ENCODE data around the gene ELF1. TPM values are rescaled to one million over a fixed set of nuclear protein-coding genes. Genes with fewer than 3 reads are reported as not detected.

ELF1 gene
- total and polyA plus RNA-seq, 4 donors, result 20.7 to 41.3 (median 33.8) TPM

- no peak for DNase-seq (ENCODE audit: low read depth in 4 of 6, low spot score in 6 of 6)
- Histone ChIP-seq H3K4me3 (ENCODE audit: low read depth, low read length) (no peak overlapping the region), H3K27ac (ENCODE audit: low read depth, low read length) (no peak overlapping the region), H3K4me1 (ENCODE audit: control insufficient read depth, insufficient read depth, low read length) (no peaks in the 10 kb centered on the region), H3K36me3 (ENCODE audit: control insufficient read depth, insufficient read depth, low read length) (no peaks in the 10 kb centered on the region), H3K9me3 (ENCODE audit: control insufficient read depth, insufficient read depth, low read length) (no peaks in the 10 kb centered on the region), H3K27me3 (ENCODE audit: control insufficient read depth, insufficient read depth, low read length) (no peaks in the 10 kb centered on the region)
- 100% methylated on average over 1 of the region's 3 CpGs for WGBS (ENCODE audit: insufficient coverage)
Observed at GRCh38 chr13:40961214-40961613, 57.9 kb downstream of the ELF1 start.

GRCh38 chr13:40960716-40961115 lies 58.4 kb downstream of the ELF1 start:
- H3K4me3 ChIP-seq (ENCODE audit: low read depth, low read length), result no peak overlapping the region

GRCh38 chr13:40958655-40959054 lies 60.5 kb downstream of the ELF1 start:
- H3K4me1 ChIP-seq (ENCODE audit: control insufficient read depth, insufficient read depth, low read length), result no peaks in the 10 kb centered on the region
- no peak for DNase-seq (ENCODE audit: low read depth in 4 of 6, low spot score in 6 of 6)
- no peak overlapping the region for H3K27ac ChIP-seq (ENCODE audit: low read depth, low read length)
- H3K36me3 ChIP-seq (ENCODE audit: control insufficient read depth, insufficient read depth, low read length), result no peaks in the 10 kb centered on the region
- 92% methylated on average over 2 of the region's 5 CpGs for WGBS (ENCODE audit: insufficient coverage)
- no peaks in the 10 kb centered on the region for H3K9me3 ChIP-seq (ENCODE audit: control insufficient read depth, insufficient read depth, low read length)
- H3K27me3 ChIP-seq (ENCODE audit: control insufficient read depth, insufficient read depth, low read length), result no peaks in the 10 kb centered on the region
- H3K4me3 ChIP-seq (ENCODE audit: low read depth, low read length), result no peak overlapping the region

More at GRCh38 chr13:40960716-40961115, 58.4 kb downstream of the ELF1 start:
- H3K9me3 ChIP-seq (ENCODE audit: control insufficient read depth, insufficient read depth, low read length), result no peaks in the 10 kb centered on the region
- WGBS (ENCODE audit: insufficient coverage), result 100% methylated on average over 2 of the region's 3 CpGs
- no peaks in the 10 kb centered on the region for H3K36me3 ChIP-seq (ENCODE audit: control insufficient read depth, insufficient read depth, low read length)
- no peak overlapping the region for H3K27ac ChIP-seq (ENCODE audit: low read depth, low read length)
- no peak for DNase-seq (ENCODE audit: low read depth in 4 of 6, low spot score in 6 of 6)
- no peaks in the 10 kb centered on the region for H3K4me1 ChIP-seq (ENCODE audit: control insufficient read depth, insufficient read depth, low read length)
- no peaks in the 10 kb centered on the region for H3K27me3 ChIP-seq (ENCODE audit: control insufficient read depth, insufficient read depth, low read length)

GRCh38 chr13:40946485-40946884 lies 72.6 kb downstream of the ELF1 start:
- Histone ChIP-seq H3K36me3 (ENCODE audit: control insufficient read depth, insufficient read depth, low read length) (peaks cover 4% of the 10 kb centered on the region), H3K4me1 (ENCODE audit: control insufficient read depth, insufficient read depth, low read length) (no peaks in the 10 kb centered on the region), H3K4me3 (ENCODE audit: low read depth, low read length) (no peak overlapping the region), H3K9me3 (ENCODE audit: control insufficient read depth, insufficient read depth, low read length) (no peaks in the 10 kb centered on the region), H3K27me3 (ENCODE audit: control insufficient read depth, insufficient read depth, low read length) (no peaks in the 10 kb centered on the region), H3K27ac (ENCODE audit: low read depth, low read length) (no peak overlapping the region)
- no peak for DNase-seq (ENCODE audit: low read depth in 4 of 6, low spot score in 6 of 6)
- WGBS (ENCODE audit: insufficient coverage), result no CpG with 5 or more reads among the region's 1 CpG

GRCh38 chr13:40943073-40943472 lies 76.0 kb downstream of the ELF1 start:
- no peaks in the 10 kb centered on the region for H3K9me3 ChIP-seq (ENCODE audit: control insufficient read depth, insufficient read depth, low read length)
- no peak overlapping the region for H3K4me3 ChIP-seq (ENCODE audit: low read depth, low read length)
- no peaks in the 10 kb centered on the region for H3K4me1 ChIP-seq (ENCODE audit: control insufficient read depth, insufficient read depth, low read length)
- no peak overlapping the region for H3K27ac ChIP-seq (ENCODE audit: low read depth, low read length)
- peak in 1 of 6 donors; percentile 5 for DNase-seq (ENCODE audit: low read depth in 4 of 6, low spot score in 6 of 6)
- H3K27me3 ChIP-seq (ENCODE audit: control insufficient read depth, insufficient read depth, low read length), result no peaks in the 10 kb centered on the region
- no peaks in the 10 kb centered on the region for H3K36me3 ChIP-seq (ENCODE audit: control insufficient read depth, insufficient read depth, low read length)

GRCh38 chr13:40941581-40941980 lies 77.5 kb downstream of the ELF1 start:
- WGBS (ENCODE audit: insufficient coverage), result 87% methylated on average over 5 of the region's 5 CpGs
- no peak overlapping the region for H3K4me3 ChIP-seq (ENCODE audit: low read depth, low read length)
- H3K27me3 ChIP-seq (ENCODE audit: control insufficient read depth, insufficient read depth, low read length), result no peaks in the 10 kb centered on the region
- H3K9me3 ChIP-seq (ENCODE audit: control insufficient read depth, insufficient read depth, low read length), result no peaks in the 10 kb centered on the region
- H3K4me1 ChIP-seq (ENCODE audit: control insufficient read depth, insufficient read depth, low read length), result no peaks in the 10 kb centered on the region
- H3K27ac ChIP-seq (ENCODE audit: low read depth, low read length), result no peak overlapping the region
- no peak for DNase-seq (ENCODE audit: low read depth in 4 of 6, low spot score in 6 of 6)
- no peaks in the 10 kb centered on the region for H3K36me3 ChIP-seq (ENCODE audit: control insufficient read depth, insufficient read depth, low read length)

- H3K36me3 ChIP-seq (ENCODE audit: control insufficient read depth, insufficient read depth, low read length), result no peaks in the 10 kb centered on the region
- no peak for DNase-seq (ENCODE audit: low read depth in 4 of 6, low spot score in 6 of 6)
- no peaks in the 10 kb centered on the region for H3K27me3 ChIP-seq (ENCODE audit: control insufficient read depth, insufficient read depth, low read length)
- H3K9me3 ChIP-seq (ENCODE audit: control insufficient read depth, insufficient read depth, low read length), result no peaks in the 10 kb centered on the region
- no peak overlapping the region for H3K4me3 ChIP-seq (ENCODE audit: low read depth, low read length)
- no peak overlapping the region for H3K27ac ChIP-seq (ENCODE audit: low read depth, low read length)
- H3K4me1 ChIP-seq (ENCODE audit: control insufficient read depth, insufficient read depth, low read length), result no peaks in the 10 kb centered on the region
- 94% methylated on average over 3 of the region's 6 CpGs for WGBS (ENCODE audit: insufficient coverage)
Observed at GRCh38 chr13:40940841-40941240, 78.3 kb downstream of the ELF1 start.

GRCh38 chr13:40933508-40934204 lies 85.5 kb downstream of the ELF1 start:
- Histone ChIP-seq H3K27ac (ENCODE audit: low read depth, low read length) (no peak overlapping the region), H3K36me3 (ENCODE audit: control insufficient read depth, insufficient read depth, low read length) (no peaks in the 10 kb centered on the region), H3K4me1 (ENCODE audit: control insufficient read depth, insufficient read depth, low read length) (no peaks in the 10 kb centered on the region), H3K27me3 (ENCODE audit: control insufficient read depth, insufficient read depth, low read length) (no peaks in the 10 kb centered on the region), H3K9me3 (ENCODE audit: control insufficient read depth, insufficient read depth, low read length) (no peaks in the 10 kb centered on the region), H3K4me3 (ENCODE audit: low read depth, low read length) (no peak overlapping the region)
- no peak for DNase-seq (ENCODE audit: low read depth in 4 of 6, low spot score in 6 of 6)
- WGBS (ENCODE audit: insufficient coverage), result 91% methylated on average over 3 of the region's 4 CpGs

- Histone ChIP-seq H3K36me3 (ENCODE audit: control insufficient read depth, insufficient read depth, low read length) (no peaks in the 10 kb centered on the region), H3K4me3 (ENCODE audit: low read depth, low read length) (no peak overlapping the region), H3K27me3 (ENCODE audit: control insufficient read depth, insufficient read depth, low read length) (no peaks in the 10 kb centered on the region), H3K27ac (ENCODE audit: low read depth, low read length) (no peak overlapping the region), H3K9me3 (ENCODE audit: control insufficient read depth, insufficient read depth, low read length) (no peaks in the 10 kb centered on the region), H3K4me1 (ENCODE audit: control insufficient read depth, insufficient read depth, low read length) (no peaks in the 10 kb centered on the region)
- no peak for DNase-seq (ENCODE audit: low read depth in 4 of 6, low spot score in 6 of 6)
- WGBS (ENCODE audit: insufficient coverage), result no CpG with 5 or more reads among the region's 2 CpGs
Observed at GRCh38 chr13:40932252-40932651, 86.9 kb downstream of the ELF1 start.

- no peaks in the 10 kb centered on the region for H3K4me1 ChIP-seq (ENCODE audit: control insufficient read depth, insufficient read depth, low read length)
- no peaks in the 10 kb centered on the region for H3K9me3 ChIP-seq (ENCODE audit: control insufficient read depth, insufficient read depth, low read length)
- no peaks in the 10 kb centered on the region for H3K27me3 ChIP-seq (ENCODE audit: control insufficient read depth, insufficient read depth, low read length)
- no peak overlapping the region for H3K4me3 ChIP-seq (ENCODE audit: low read depth, low read length)
- H3K27ac ChIP-seq (ENCODE audit: low read depth, low read length), result no peak overlapping the region
- H3K36me3 ChIP-seq (ENCODE audit: control insufficient read depth, insufficient read depth, low read length), result no peaks in the 10 kb centered on the region
- DNase-seq (ENCODE audit: low read depth in 4 of 6, low spot score in 6 of 6), result no peak
- whole genome bisulfite sequencing (ENCODE audit: insufficient coverage), result no CpG with 5 or more reads among the region's 1 CpG
Observed at GRCh38 chr13:40931719-40932118, 87.4 kb downstream of the ELF1 start.

Measured in spinal cord (tissue), 10 donors.